ENCODE measurements around the gene SHOC2.

DNA sequence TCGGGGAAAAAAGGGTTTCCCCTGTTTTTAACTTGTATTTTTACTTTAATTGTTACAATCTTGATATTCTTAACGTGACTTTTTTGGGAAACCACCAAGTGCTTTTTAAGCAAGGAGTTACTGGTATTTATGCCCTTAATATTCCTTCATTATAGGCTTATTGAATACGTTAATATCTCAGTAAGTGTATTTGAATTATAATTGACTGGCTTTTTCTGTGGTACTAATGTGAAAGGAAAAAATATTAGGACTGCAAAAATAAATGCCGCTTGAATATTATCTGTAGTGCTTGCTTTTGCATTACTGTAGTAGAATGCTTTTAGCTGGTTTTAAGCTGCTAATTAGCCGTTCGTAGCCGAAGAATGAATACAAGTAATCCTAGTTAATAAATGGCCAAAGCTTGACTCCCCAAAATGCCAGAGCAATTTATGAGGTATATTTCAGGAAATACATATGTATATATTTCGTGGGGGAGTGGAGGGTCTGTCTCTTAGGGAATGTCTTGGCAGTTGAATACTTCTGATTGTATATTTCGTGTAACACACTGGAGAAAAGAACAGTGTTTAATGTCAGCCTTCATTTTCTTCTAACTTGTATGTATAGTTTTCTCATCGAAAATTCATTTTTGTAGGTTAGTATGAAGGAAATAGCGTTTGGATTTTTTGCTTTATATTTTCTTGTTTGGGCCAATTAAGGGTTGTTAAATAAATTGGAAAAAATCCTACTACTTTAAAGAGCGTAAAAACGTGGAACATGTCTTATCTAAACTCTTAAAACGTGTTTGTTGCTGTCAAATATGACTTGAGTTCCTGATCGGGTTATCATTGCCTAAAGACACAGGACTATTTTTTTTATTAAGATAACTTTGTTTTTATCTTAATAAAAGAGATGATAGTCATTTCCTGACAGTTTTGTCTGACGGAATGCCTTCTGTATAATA is 46.1 kb upstream of the SHOC2 start:
- TF ChIP-seq TARDBP (IDR thresholded peaks at IDR 0.05) = no peak
- TF ChIP-seq SUZ12 (IDR thresholded peaks at IDR 0.05) = no peak
- TF ChIP-seq ZNF384 (IDR thresholded peaks at IDR 0.05) = no peak
- no peak for TF ChIP-seq FOXM1 (IDR thresholded peaks at IDR 0.05; ENCODE audit: borderline replicate concordance)
- TF ChIP-seq HDGF (IDR thresholded peaks at IDR 0.05; ENCODE audit: borderline replicate concordance) = no peak
- no peak for TF ChIP-seq ARNT (IDR thresholded peaks at IDR 0.05)
